ENCODE results near the gene P4HTM. TPM values are rescaled to one million over a fixed set of nuclear protein-coding genes. Genes with fewer than 3 reads are reported as not detected.
"Not testable (repeated sequence)": the region's sequence is repeated elsewhere in the genome, so short reads cannot be mapped to it uniquely, and the experiment has no call there.

P4HTM gene
- polyA plus RNA-seq, 4 donors, result 23.5 to 57.6 (median 37.8) TPM

DNA sequence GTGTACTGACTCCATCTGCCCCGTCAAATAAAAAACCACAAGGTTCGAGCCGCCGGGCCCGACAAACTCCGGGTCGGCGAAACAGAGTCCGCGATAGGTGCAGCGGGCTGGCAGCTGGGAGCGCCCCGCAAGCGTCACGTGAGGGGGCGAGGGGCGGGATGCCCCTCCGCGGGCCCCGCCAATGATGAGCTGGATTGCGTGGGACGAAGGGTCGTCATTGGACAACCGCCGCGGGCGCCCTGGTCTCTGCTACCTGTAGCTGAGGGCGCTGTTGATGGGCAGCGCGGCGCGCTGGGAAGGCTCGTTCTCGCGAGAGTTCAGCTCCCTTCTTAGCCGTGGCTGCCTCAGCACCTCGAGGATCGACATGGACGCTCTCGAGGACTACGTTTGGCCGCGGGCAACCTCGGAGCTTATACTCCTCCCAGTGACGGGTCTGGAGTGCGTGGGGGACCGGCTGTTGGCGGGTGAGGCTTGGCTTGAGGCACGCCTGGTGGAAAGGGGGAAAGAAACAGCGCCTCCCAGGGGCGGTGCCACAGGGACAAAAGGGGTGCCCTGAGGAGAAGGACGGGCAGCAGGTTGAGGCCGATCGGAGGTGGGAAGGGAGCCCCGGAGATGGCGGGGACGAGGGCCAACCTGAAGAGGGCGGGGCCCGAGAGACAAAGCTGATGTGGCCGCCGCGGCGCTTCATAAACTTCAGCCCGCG is 17.2 kb downstream of the P4HTM start, which contains the start of gene WDR6:
WDR6 (plus strand) TSS at position 324 of the 703 bp plus-strand sequence; CDS start at position 365, 41 bp downstream.
- DNase-seq (ENCODE audit: low read depth in 4 of 4, low spot score in 3 of 4), result peak; percentile 87 to 94 (median 92)

- DNase-seq (ENCODE audit: low read depth in 4 of 4, low spot score in 3 of 4), result peak in 1 of 4 donors; percentile 63
Observed at GRCh38 chr3:49007771-49008528, 17.9 kb downstream of the P4HTM start.

GRCh38 chr3:49008627-49009026 is 18.6 kb downstream of the P4HTM start:
- not testable (repeated sequence) for DNase-seq (ENCODE audit: low read depth in 4 of 4, low spot score in 3 of 4)

DNA sequence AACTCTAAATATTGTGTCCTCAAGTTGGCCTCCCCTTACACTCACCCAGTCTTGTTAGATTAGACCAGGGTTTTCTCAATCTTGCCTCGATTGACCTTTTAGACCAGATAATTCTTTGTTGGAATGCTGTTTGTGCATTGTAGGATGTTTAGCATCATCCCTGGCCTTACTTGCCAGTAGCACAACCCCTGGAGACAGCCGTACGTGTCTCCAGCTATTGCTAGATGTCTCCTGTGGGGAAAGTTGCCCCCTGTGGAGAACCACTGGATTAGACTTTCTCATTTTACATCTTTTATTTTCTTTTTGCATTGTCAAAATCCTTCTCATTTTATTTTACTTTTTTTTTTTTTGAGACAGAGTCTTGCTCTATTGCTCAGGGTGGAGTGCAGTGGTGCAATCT is 19.4 kb downstream of the P4HTM start:
- no peak for DNase-seq (ENCODE audit: low read depth in 4 of 4, low spot score in 3 of 4)

DNA sequence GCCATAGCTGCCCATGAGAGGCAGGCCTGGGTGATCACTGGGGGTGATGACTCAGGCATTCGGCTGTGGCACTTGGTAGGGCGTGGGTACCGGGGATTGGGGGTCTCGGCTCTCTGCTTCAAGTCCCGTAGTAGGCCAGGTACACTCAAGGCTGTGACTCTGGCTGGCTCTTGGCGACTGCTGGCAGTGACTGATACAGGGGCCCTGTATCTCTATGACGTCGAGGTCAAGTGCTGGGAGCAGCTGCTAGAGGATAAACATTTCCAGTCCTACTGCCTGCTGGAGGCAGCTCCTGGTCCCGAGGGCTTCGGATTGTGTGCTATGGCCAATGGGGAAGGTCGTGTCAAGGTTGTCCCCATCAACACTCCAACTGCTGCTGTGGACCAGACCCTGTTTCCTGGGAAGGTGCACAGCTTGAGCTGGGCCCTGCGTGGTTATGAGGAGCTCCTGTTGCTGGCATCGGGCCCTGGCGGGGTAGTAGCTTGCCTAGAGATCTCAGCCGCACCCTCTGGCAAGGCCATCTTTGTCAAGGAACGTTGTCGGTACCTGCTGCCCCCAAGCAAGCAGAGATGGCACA is 22.5 kb downstream of the P4HTM start:
- DNase-seq (ENCODE audit: low read depth in 4 of 4, low spot score in 3 of 4), result no peak

- no peak for DNase-seq (ENCODE audit: low read depth in 4 of 4, low spot score in 3 of 4)
Observed at GRCh38 chr3:49013113-49013737, 23.2 kb downstream of the P4HTM start.

DNA sequence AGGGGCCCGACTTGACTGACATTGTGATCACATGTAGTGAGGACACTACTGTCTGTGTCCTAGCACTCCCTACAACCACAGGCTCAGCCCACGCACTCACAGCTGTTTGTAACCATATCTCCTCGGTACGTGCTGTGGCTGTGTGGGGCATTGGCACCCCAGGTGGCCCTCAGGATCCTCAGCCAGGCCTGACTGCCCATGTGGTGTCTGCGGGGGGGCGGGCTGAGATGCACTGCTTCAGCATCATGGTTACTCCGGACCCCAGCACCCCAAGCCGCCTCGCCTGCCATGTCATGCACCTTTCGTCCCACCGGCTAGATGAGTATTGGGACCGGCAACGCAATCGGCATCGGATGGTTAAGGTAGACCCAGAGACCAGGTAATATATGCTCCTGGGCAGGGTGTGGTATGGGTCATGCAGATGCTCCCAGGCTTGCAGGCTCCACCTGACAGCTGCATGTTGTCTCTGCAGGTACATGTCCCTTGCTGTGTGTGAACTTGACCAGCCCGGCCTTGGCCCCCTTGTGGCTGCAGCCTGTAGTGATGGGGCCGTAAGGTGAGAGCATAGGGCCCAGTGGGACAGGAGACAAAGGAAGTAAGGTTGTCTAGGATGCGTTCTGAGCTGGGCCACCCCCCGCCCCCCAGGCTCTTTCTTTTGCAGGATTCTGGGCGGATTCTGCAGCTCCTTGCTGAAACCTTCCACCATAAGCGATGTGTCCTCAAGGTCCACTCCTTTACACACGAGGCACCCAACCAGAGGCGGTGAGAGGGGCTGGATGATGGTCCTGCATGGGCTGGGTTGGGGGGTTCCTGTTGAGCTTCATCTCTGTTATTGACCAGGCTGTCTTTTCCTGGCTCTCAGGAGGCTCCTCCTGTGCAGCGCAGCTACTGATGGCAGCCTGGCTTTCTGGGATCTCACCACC is 24.0 kb downstream of the P4HTM start:
- DNase-seq (ENCODE audit: low read depth in 4 of 4, low spot score in 3 of 4), result no peak

GRCh38 chr3:49015072-49015471 is 25.0 kb downstream of the P4HTM start:
- DNase-seq (ENCODE audit: low read depth in 4 of 4, low spot score in 3 of 4), result no peak

GRCh38 chr3:49015765-49016164 is 25.7 kb downstream of the P4HTM start:
- no peak for DNase-seq (ENCODE audit: low read depth in 4 of 4, low spot score in 3 of 4)

DNA sequence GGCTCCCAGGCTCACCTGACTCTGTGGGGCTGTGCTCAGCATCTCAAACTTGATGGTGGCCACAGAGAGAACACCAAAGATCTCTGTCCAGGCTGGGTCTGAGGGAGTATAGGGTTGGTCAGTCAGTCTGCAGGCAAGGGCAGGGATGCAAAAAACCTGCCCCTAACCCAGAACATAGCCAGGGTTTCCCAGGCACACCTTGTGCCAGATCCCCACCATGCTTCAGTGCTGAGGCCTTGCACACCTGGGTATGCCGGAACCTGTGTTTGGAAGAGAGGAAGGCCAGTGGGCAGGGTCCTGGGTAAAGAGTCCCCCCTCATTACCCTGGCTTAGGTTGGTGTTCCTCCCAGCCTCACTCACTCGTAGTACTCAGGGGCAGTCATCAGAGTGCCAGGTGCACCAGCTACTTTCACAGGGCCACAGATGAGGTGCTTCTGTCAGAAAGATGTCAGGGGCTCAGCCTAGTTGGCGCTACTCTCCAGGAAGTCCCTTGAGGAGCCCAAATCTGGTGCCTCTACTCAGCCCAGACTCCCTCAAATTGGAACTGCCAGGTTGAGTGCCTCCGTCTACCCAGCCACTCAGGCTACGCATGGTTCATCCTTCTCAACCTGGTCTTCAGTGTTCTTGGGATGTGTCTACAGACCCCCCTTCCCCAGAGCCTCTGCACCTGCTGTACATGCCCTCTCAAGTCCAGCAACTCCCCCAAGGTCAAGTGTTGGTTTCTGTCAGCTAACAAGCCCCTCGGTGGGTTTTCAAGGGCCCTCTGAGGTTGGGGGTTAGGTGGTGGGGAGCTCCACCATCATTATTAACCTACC is 26.6 kb downstream of the P4HTM start:
- no peak for DNase-seq (ENCODE audit: low read depth in 4 of 4, low spot score in 3 of 4)

- DNase-seq (ENCODE audit: low read depth in 4 of 4, low spot score in 3 of 4), result no peak
Observed at GRCh38 chr3:49017229-49017970, 27.4 kb downstream of the P4HTM start.

DNA sequence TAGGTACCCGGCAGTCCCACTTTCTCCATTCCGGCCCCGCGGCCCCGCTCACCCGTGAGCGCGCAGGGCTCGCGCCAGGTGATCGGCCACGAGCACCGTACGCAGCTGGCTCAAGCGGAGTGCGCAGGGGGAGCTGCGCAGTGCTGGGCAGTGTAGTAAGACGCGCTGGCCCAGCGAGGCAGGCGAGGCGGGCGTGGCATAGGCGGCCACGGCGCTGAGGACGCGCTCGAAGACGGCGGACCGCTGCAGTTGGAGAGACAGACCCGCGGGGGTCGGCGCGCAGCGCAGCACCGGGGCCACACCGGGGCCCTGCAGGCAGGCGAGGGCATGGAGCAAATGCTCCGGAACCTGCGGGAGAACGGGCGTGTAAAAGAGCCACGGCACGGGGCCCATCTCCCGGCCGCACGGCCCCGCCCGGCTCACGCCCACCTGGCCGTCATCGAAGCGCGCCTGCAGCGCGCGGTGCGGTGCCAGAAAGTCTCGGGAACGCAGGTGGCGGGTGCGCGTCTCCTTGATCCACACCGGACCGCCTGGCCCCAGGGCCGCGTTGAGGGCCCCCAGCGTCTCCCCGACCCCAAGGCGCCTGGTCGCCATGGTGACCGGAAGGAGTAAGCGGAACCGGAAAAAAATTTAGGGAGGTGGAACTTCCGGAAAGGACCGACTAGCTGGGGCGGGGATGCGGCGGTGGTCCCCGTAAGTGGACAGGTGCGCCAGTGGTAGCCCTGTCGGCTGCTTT is 28.1 kb downstream of the P4HTM start, which contains the start of gene DALRD3:
DALRD3 (minus strand) TSS at position 610 of the 736 bp plus-strand sequence; CDS start at position 594, 16 bp downstream.
- no peak for DNase-seq (ENCODE audit: low read depth in 4 of 4, low spot score in 3 of 4)

DNA sequence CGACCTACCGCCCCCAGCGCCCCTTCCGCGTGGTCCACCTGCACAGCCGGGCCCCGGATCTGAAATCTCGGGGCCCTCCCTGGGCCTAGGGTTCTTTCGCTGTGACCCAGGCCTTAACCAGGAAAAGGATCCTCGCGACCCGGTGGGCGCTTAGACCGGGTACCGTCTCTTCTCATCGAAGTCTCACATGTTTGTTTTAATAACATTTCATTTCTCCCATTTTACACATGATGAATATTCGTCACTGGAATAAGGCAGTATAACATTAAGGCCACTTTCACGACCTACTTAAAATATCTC is 28.6 kb downstream of the P4HTM start:
- DNase-seq (ENCODE audit: low read depth in 4 of 4, low spot score in 3 of 4), result no peak

DNA sequence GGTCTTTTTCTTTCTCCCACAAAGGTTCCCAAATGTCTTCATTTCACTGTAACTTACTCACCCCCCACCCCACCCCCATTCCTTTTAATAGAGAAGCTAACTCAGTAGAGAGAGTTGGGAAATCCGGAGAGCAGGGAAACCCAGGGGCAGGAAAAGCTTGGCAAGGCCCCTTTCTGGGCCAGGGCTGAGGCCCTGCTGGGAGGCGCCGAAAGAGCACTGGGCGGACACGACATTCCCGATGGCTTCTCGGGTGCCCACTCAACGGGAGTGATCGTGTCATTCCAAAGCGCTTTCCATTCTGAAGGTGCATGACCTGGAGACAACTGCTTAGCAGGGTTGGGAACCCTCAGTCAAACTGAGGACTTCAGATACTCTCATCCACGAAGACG is 29.9 kb downstream of the P4HTM start:
- DNase-seq (ENCODE audit: low read depth in 4 of 4, low spot score in 3 of 4), result no peak

DNA sequence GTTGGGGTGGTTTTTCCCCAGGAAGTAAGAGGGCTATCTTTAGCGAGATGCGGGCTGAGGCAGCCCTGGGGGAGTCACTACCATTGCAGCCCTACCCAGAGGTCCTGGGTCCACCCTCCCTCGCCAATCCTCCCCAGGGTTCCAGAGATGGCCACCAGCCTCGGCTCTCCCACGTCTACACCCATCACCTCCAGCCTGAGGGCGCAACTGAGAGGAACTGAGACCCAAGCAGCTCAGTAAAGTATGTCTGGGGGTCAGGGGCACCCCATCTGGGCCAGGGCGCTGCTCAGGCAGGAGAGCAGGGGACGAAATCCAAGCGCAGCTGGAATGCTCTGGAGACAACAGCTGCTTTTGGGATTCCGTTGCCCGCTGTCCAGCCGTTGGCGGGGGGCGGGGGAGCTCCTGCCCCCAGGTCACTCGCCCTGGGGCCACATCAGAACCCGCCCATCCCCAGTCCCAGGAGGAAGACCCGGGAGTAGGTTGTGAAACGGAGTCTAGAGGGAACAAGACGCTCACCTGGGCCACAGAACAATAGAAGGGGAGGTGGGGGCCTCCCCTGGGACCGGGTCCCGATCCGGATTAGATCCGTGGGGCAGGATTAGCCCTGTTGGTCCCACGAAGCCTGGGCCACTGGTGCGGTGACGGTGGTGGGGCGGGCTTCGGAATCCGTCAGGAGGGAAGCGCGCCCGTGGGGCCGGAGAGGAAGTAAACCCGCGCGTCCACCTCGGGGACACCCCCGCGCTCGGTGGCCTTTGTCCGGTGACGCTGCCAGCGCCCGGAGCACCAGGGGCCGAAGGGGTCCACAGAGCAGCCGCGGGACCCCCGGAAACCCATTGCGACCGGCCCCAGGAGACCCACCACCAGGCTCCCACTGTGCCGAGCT is 30.5 kb downstream of the P4HTM start:
- no peak for DNase-seq (ENCODE audit: low read depth in 4 of 4, low spot score in 3 of 4)

DNA sequence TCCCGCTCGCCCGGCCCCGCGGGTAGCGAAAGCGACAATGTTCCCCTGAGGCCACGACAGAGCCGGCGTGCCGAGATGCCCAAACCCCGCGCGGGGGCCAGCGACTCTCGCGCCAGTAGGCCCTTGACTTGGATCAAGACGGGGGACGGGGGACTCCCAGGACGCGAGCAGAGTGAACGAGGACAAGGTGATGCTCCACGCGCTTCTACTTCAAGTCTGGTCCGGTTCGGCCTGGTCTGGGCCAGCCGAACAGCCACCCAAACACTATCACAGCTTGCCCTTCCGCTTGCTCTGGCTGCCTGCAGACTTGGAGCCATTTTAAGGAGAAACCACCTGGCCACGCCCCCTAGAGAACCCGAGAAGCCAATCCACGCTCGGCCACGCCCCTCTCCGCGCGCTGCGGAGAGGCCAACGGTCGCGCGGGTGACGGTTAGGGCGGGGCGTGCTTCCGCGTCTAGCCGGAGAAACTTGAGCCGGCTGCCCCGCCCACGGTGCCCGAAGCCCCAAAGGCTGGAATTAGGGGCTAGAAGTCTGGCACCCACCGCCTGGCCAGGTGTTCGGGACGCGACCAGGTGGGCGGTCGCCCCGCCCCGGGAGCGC is 31.3 kb downstream of the P4HTM start:
- peak; percentile 93 to 97 (median 96) for DNase-seq (ENCODE audit: low read depth in 4 of 4, low spot score in 3 of 4)

All from left renal pelvis (tissue), 4 donors.